ENCODE measurements around the gene SMAD3.

DNA sequence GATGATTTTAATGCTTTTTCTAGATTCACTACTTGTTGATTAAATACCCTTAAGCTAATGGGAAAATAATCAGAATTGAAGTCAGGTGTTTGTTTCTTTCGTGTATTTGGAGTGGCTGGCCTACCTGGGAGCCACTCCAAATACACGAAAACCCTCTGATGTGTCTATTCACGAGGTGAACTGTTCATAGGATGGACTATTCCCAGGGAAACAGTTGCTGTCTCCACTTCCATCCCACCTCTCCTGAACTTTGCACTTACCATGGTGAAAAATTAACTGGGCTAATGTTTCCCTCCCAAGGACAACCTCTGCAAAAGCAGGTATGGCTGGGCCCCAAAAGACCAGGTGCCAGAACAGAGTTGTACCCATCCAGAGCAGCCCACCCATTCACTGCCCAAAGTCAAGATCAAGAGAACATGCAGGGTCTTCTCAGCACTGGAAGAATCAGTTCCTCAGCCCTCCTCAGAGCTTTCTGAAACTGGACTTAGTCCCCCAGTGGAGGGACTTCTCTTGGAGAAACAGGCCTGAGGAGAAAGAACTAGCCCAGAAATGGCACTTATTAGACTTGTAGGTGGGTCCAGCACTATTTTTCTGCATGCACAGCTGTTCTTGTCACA lies 2.9 kb upstream of the SMAD3 start:
- TF ChIP-seq, protein P1, sequence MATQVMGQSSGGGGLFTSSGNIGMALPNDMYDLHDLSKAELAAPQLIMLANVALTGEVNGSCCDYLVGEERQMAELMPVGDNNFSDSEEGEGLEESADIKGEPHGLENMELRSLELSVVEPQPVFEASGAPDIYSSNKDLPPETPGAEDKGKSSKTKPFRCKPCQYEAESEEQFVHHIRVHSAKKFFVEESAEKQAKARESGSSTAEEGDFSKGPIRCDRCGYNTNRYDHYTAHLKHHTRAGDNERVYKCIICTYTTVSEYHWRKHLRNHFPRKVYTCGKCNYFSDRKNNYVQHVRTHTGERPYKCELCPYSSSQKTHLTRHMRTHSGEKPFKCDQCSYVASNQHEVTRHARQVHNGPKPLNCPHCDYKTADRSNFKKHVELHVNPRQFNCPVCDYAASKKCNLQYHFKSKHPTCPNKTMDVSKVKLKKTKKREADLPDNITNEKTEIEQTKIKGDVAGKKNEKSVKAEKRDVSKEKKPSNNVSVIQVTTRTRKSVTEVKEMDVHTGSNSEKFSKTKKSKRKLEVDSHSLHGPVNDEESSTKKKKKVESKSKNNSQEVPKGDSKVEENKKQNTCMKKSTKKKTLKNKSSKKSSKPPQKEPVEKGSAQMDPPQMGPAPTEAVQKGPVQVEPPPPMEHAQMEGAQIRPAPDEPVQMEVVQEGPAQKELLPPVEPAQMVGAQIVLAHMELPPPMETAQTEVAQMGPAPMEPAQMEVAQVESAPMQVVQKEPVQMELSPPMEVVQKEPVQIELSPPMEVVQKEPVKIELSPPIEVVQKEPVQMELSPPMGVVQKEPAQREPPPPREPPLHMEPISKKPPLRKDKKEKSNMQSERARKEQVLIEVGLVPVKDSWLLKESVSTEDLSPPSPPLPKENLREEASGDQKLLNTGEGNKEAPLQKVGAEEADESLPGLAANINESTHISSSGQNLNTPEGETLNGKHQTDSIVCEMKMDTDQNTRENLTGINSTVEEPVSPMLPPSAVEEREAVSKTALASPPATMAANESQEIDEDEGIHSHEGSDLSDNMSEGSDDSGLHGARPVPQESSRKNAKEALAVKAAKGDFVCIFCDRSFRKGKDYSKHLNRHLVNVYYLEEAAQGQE (IDR thresholded peaks at IDR 0.05), result peak; percentile 82
- TF ChIP-seq, protein P2, sequence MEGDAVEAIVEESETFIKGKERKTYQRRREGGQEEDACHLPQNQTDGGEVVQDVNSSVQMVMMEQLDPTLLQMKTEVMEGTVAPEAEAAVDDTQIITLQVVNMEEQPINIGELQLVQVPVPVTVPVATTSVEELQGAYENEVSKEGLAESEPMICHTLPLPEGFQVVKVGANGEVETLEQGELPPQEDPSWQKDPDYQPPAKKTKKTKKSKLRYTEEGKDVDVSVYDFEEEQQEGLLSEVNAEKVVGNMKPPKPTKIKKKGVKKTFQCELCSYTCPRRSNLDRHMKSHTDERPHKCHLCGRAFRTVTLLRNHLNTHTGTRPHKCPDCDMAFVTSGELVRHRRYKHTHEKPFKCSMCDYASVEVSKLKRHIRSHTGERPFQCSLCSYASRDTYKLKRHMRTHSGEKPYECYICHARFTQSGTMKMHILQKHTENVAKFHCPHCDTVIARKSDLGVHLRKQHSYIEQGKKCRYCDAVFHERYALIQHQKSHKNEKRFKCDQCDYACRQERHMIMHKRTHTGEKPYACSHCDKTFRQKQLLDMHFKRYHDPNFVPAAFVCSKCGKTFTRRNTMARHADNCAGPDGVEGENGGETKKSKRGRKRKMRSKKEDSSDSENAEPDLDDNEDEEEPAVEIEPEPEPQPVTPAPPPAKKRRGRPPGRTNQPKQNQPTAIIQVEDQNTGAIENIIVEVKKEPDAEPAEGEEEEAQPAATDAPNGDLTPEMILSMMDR (IDR thresholded peaks at IDR 0.05; ENCODE audit: low read depth, low read length, missing input control), result no peak
- TF ChIP-seq TAF1 (conservative IDR thresholded peaks at IDR 0.05), result no peak
- TF ChIP-seq FOXA1 (IDR thresholded peaks at IDR 0.05), result no peak
- TF ChIP-seq SP1 (IDR thresholded peaks at IDR 0.05), result peak; percentile 84
- TF ChIP-seq, protein P3, sequence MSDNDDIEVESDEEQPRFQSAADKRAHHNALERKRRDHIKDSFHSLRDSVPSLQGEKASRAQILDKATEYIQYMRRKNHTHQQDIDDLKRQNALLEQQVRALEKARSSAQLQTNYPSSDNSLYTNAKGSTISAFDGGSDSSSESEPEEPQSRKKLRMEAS (IDR thresholded peaks at IDR 0.05), result peak; percentile 93
- peak; percentile 59 to 68 for TF ChIP-seq RAD21 (IDR thresholded peaks at IDR 0.05)
- TF ChIP-seq, protein P4, sequence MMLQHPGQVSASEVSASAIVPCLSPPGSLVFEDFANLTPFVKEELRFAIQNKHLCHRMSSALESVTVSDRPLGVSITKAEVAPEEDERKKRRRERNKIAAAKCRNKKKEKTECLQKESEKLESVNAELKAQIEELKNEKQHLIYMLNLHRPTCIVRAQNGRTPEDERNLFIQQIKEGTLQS (IDR thresholded peaks at IDR 0.05), result no peak
- TF ChIP-seq GABPA (IDR thresholded peaks at IDR 0.05 in 1 of 2, conservative IDR thresholded peaks at IDR 0.05 in 1 of 2), result peak in 1 of 2 donors; percentile 27
- TF ChIP-seq, protein P5, sequence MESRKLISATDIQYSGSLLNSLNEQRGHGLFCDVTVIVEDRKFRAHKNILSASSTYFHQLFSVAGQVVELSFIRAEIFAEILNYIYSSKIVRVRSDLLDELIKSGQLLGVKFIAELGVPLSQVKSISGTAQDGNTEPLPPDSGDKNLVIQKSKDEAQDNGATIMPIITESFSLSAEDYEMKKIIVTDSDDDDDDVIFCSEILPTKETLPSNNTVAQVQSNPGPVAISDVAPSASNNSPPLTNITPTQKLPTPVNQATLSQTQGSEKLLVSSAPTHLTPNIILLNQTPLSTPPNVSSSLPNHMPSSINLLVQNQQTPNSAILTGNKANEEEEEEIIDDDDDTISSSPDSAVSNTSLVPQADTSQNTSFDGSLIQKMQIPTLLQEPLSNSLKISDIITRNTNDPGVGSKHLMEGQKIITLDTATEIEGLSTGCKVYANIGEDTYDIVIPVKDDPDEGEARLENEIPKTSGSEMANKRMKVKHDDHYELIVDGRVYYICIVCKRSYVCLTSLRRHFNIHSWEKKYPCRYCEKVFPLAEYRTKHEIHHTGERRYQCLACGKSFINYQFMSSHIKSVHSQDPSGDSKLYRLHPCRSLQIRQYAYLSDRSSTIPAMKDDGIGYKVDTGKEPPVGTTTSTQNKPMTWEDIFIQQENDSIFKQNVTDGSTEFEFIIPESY (IDR thresholded peaks at IDR 0.05), result peak; percentile 67

All from liver (tissue), 3 donors.